Keratinocyte (primary cell): ENCODE results near the gene IL31RA. TPM values are rescaled to one million over a fixed set of nuclear protein-coding genes. Genes with fewer than 3 reads are reported as not detected.

Source experiments
- DNase-seq: peaks from one replicate; pipeline ENCODE4 v3.0.0-alpha.2; 2011; ENCODE audit warnings: low read depth, missing footprints, low spot score
- FAIRE-seq: peaks from 2 replicates; lab custom pipeline; 2011; peaks lifted over from hg19 to GRCh38; lab: Jason Lieb, UNC
- H2AFZ ChIP-seq: 2 replicates; pipeline ENCODE4 v1.6.0; 2012; ENCODE audit warnings: low read length, control low read depth, inconsistent platforms; ENCODE audit not compliant: control insufficient read depth
- H3K27ac ChIP-seq: 2 replicates; pipeline ENCODE4 v1.5.1; 2011; ENCODE audit warnings: low read length; ENCODE audit not compliant: control insufficient read depth, insufficient read depth
- H3K27me3 ChIP-seq: 3 replicates; pipeline ENCODE4 v1.6.0; 2011; ENCODE audit warnings: low read length; ENCODE audit not compliant: control insufficient read depth, insufficient read depth; ENCODE audit errors: extremely low read depth
- H3K36me3 ChIP-seq, 2 experiments: 2 replicates in 1 of 2; 3 replicates in 1 of 2; pipeline ENCODE4 v1.5.1; 2011; ENCODE audit warnings: low read length in 2 of 2, mild to moderate bottlenecking in 1 of 2; ENCODE audit not compliant: control insufficient read depth in 2 of 2, insufficient read depth in 2 of 2; ENCODE audit errors: extremely low read depth in 1 of 2
- H3K4me1 ChIP-seq: 3 replicates; pipeline ENCODE4 v1.5.1; 2011; ENCODE audit warnings: low read length; ENCODE audit not compliant: control insufficient read depth, insufficient read depth; ENCODE audit errors: extremely low read depth
- H3K4me2 ChIP-seq: 3 replicates; pipeline ENCODE4 v1.6.0; 2011; ENCODE audit warnings: low read depth, low read length; ENCODE audit not compliant: control insufficient read depth, insufficient read depth; ENCODE audit errors: extremely low read depth
- H3K4me3 ChIP-seq, 3 experiments: fragments of 200-600 bp in 1 of 3; sonication (generic) in 1 of 3; 2 replicates in 2 of 3; 3 replicates in 1 of 3; pipeline ENCODE4 v1.5.1; 2011 to 2016; ENCODE audit warnings: low read length in 3 of 3, mild to moderate bottlenecking in 3 of 3, control low read depth in 2 of 3, inconsistent platforms in 1 of 3, low read depth in 1 of 3, mixed read lengths in 1 of 3, mixed run types in 1 of 3, moderate library complexity in 1 of 3; ENCODE audit not compliant: control insufficient read depth in 2 of 3, insufficient read depth in 2 of 3; ENCODE audit errors: extremely low read depth in 1 of 3
- H3K79me2 ChIP-seq: 2 replicates; pipeline ENCODE4 v1.6.0; 2012; ENCODE audit warnings: low read length; ENCODE audit not compliant: control insufficient read depth, insufficient read depth
- H3K9ac ChIP-seq: 3 replicates; pipeline ENCODE4 v1.6.0; 2011; ENCODE audit warnings: low read length; ENCODE audit not compliant: control insufficient read depth, insufficient read depth; ENCODE audit errors: extremely low read depth
- H3K9me1 ChIP-seq: 3 replicates; pipeline ENCODE4 v1.6.0; 2011; ENCODE audit warnings: low read length; ENCODE audit not compliant: control insufficient read depth, insufficient read depth; ENCODE audit errors: extremely low read depth
- H3K9me3 ChIP-seq: 2 replicates; pipeline ENCODE4 v1.5.1; 2012; ENCODE audit warnings: low read depth, low read length; ENCODE audit not compliant: control insufficient read depth
- H4K20me1 ChIP-seq: 3 replicates; pipeline ENCODE4 v1.6.0; 2011; ENCODE audit warnings: low read length; ENCODE audit not compliant: control insufficient read depth, insufficient read depth; ENCODE audit errors: extremely low read depth
- CTCF ChIP-seq, 3 experiments: IDR thresholded peaks in 1 of 3; conservative IDR thresholded peaks in 1 of 3; optimal IDR thresholded peaks in 1 of 3; 2 replicates in 2 of 3; 3 replicates in 1 of 3; pipeline versions ENCODE3 to v1.5.1; 2011; ENCODE audit warnings: low read length in 3 of 3, mild to moderate bottlenecking in 3 of 3, moderate library complexity in 2 of 3, control low read depth in 1 of 3, inconsistent platforms in 1 of 3; ENCODE audit not compliant: insufficient read depth in 2 of 3; ENCODE audit errors: extremely low read depth in 1 of 3
- EZH2 ChIP-seq: IDR thresholded peaks from one replicate; pipeline ENCODE4 v1.6.1; 2012; ENCODE audit warnings: inconsistent platforms, mild to moderate bottlenecking, low read length, moderate library complexity
- dilution Hi-C: fragments of 300-500 bp; cut with MboI; formaldehyde crosslinking; loops from one replicate; pipeline ENCODE4 v1.7.0; 2020; ENCODE audit warnings: low sequenced_read_pairs; ENCODE audit not compliant: extremely low pct_ligation_motif_present
- polyA plus RNA-seq, 5 experiments: library from polyadenylated mRNA; depleted of rRNA in 3 of 5; stranded (reverse) in 3 of 5; stranded (forward) in 1 of 5; unstranded in 1 of 5; fragments of >200 nt; gene quantifications; 1 replicate in 1 of 5; 2 replicates in 3 of 5; 3 replicates in 1 of 5; pipeline versions ENCODE4 v1.2.1 to v1.2.3, GENCODE V29; 2011 to 2012; ENCODE audit warnings: missing spikeins in 2 of 5, low read depth in 1 of 5, low replicate concordance in 1 of 5

Gene IL31RA
- polyA plus RNA-seq, 1 donor (not counting 4 experiments of a cell fraction or from before 2014, with no cell fraction given) = 6.0 TPM

GRCh38 chr5:55865831-55866230 lies 14.7 kb downstream of the IL31RA start:
- DNase-seq (no peak), FAIRE-seq (no peak)
- H3K79me2 ChIP-seq = no peaks in the 10 kb centered on the region
- H3K9me1 ChIP-seq = no peaks in the 10 kb centered on the region
- H2AFZ ChIP-seq = no peak overlapping the region
- no peaks in the 10 kb centered on the region for H4K20me1 ChIP-seq
- no peaks in the 10 kb centered on the region for H3K27me3 ChIP-seq
- H3K9ac ChIP-seq = no peak overlapping the region
- no peak overlapping the region for H3K4me3 ChIP-seq
- no peak overlapping the region for H3K27ac ChIP-seq
- dilution Hi-C loops = no loop called here
- no peak for TF ChIP-seq EZH2
- TF ChIP-seq CTCF (optimal IDR thresholded peaks at IDR 0.05 in 1 of 3, IDR thresholded peaks at IDR 0.05 in 1 of 3, conservative IDR thresholded peaks at IDR 0.05 in 1 of 3; ENCODE audit: extremely low read depth in 1 of 3, insufficient read depth in 2 of 3, low read length in 3 of 3) = no peak
- H3K4me2 ChIP-seq = no peak overlapping the region
- H3K4me1 ChIP-seq = peaks cover 17% of the 10 kb centered on the region
- H3K36me3 ChIP-seq = peaks cover 0 to 3% of the 10 kb centered on the region in 2 experiments
- no peaks in the 10 kb centered on the region for H3K9me3 ChIP-seq

- Histone ChIP-seq H3K4me2 (no peak overlapping the region), H4K20me1 (no peaks in the 10 kb centered on the region), H3K4me3 (no peak overlapping the region), H3K79me2 (no peaks in the 10 kb centered on the region), H3K27me3 (no peaks in the 10 kb centered on the region), H3K4me1 (peaks cover 17% of the 10 kb centered on the region), H2AFZ (no peak overlapping the region), H3K27ac (no peak overlapping the region), H3K36me3 (peaks cover 0 to 3% of the 10 kb centered on the region in 2 experiments), H3K9me3 (no peaks in the 10 kb centered on the region), H3K9me1 (no peaks in the 10 kb centered on the region), H3K9ac (no peak overlapping the region)
- dilution Hi-C loops = no loop called here
- TF ChIP-seq CTCF (optimal IDR thresholded peaks at IDR 0.05 in 1 of 3, IDR thresholded peaks at IDR 0.05 in 1 of 3, conservative IDR thresholded peaks at IDR 0.05 in 1 of 3; ENCODE audit: extremely low read depth in 1 of 3, insufficient read depth in 2 of 3, low read length in 3 of 3) (no peak), EZH2 (no peak)
- FAIRE-seq (no peak), DNase-seq (no peak)
These were observed 15.3 kb downstream of the IL31RA start for GRCh38 chr5:55866485-55866884.
